Activated CD8-positive, alpha-beta memory T cell treated with anti-CD3 and anti-CD28 coated beads, Interleukin-2, amount 50 U/mL, for 24 hours (primary cell): Measurements from ENCODE around the gene ALG14.
"Not testable (repeated sequence)": the region's sequence is repeated elsewhere in the genome, so short reads cannot be mapped to it uniquely, and the experiment has no call there.

Source experiments
- DNase-seq: peaks from one replicate; pipeline ENCODE4 v3.0.0-alpha.2; 2020; ENCODE audit errors: extremely low read depth

The ALG14 gene

DNA sequence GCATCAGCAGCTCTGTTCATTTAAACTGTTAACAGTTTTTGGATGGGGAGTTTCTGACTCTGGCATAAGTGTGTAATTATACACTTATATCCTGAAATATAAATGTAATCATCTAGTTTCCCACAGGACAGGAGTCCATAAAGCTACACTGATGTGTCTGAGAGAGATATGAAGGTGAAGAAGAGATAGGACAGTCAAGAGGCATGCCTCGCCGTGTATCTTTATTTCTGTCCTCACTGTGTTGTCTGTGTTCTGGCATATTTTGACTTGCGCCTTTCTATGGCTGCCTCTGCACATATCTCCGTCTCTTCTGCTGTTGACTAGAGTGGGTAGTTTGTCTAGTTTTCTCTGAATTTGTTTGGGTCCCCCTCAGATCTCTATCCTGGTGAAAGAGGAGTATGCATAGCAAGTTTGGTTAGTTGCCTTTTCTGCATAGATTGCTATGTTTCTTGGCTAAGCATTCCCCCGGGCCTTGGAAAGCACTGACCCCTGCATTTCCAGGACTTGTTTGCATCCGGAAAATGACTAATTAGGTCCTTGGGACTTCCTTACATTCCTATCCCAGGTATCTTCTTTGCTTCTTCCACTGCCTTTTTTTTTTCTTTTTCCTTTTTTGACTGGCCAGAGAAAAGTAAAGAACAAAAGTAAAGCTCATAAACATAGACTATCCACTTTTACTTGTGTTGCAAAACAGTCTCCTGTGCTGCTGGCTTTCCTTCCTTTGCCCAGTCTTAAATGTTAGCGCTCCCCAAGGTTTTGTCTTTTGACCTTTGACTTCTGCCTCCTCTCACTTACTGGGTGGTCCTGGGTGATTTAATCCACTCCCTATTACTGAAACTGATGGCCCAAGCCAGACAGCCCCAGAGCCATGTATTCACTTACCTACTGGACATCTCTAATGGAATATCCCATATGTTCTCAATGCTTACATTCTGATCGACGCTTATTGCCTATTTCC is 118.2 kb downstream of the ALG14 start:
- DNase-seq, result no peak

DNA sequence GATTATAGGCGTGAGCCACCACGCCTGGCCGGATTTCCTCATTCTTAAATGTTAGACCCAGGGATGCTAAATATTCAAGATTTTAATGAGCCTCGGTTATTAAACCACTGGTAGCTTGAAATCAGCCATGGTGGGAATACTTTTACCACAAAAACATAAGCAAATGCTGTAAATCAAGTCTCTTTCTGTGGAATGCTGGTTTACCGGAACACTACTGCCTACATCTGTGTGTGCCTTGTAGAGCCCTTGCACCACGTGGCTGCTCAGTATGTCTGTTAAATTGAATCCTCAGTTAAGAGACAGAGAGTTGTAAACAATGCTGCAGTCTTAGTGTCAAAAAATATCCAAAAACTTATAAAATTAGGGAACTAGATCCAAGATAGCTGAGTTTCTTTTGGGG is 119.0 kb downstream of the ALG14 start:
- no peak for DNase-seq

DNA sequence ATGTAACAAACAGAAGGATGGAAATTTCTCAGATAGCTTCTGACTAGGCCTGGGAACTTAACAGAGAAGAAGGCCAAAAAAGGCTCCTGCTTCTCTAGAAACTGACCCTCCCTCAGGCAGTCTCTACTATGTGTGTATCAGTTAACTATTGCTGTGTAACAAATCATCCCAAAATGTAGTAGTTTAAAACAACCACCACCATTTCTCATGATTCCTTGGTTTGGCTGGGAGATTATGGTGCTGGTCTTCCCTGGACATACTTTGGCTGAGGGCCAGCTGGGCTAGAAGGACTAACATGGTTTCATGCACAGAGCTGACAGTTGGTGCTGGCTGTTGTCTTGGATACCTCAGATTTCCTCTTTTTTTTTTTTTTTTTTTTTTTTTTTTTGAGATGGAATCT is 119.6 kb downstream of the ALG14 start:
- DNase-seq, result no peak

GRCh38 chr1:94952539-94952938 is 120.2 kb downstream of the ALG14 start:
- DNase-seq, result no peak

DNA sequence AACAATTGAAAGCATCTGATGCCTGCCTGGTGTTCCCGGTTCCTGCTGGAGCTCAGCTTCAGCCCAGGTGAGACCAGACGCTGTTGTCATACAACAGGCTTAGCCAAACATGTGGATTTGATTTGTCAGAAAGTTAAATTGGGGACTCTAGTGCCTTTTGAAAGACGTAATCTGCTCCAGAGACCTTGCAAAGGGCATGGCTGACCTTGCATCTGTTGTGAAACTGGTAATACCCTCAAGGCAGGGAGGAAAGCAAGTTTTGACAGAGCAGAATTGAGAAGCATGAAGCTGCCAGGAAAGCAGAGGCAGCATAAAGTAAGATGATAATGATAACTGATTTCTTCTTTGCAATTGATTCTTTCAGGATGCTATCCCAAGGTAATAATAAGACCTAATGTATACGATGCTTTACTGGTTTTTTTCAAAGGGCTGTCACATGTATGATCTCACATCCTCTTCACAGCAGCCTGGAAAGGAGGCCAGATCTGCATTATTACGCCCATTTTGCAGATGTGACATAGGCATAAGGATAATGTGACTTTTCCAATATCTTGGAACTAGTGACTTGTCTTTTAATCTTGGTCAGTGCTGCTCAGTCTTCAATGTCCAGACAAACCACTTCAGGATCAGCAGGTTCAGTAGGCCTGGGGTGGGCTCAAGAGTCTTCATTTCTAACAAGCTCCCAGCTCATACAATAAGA is 121.1 kb downstream of the ALG14 start:
- no peak for DNase-seq

DNA sequence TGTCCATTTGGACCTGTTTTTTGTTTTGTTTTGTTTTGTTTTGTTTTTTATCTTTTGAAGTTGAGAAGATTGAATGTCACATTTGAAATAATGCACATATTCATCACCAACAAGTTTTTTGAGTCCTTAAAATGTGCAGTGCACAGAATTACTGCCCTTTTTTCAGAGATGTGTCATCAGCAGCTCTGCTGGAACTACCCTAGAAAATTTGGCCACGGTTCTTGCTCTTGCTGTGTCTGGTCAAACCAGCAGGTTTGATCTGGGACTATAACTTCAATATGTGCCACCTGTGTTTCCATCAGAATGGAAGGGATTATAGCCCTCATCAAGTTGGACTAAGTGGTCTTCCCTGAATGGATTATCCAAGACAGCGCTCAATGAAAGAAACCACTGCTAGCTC is 121.7 kb downstream of the ALG14 start:
- DNase-seq, result no peak

DNA sequence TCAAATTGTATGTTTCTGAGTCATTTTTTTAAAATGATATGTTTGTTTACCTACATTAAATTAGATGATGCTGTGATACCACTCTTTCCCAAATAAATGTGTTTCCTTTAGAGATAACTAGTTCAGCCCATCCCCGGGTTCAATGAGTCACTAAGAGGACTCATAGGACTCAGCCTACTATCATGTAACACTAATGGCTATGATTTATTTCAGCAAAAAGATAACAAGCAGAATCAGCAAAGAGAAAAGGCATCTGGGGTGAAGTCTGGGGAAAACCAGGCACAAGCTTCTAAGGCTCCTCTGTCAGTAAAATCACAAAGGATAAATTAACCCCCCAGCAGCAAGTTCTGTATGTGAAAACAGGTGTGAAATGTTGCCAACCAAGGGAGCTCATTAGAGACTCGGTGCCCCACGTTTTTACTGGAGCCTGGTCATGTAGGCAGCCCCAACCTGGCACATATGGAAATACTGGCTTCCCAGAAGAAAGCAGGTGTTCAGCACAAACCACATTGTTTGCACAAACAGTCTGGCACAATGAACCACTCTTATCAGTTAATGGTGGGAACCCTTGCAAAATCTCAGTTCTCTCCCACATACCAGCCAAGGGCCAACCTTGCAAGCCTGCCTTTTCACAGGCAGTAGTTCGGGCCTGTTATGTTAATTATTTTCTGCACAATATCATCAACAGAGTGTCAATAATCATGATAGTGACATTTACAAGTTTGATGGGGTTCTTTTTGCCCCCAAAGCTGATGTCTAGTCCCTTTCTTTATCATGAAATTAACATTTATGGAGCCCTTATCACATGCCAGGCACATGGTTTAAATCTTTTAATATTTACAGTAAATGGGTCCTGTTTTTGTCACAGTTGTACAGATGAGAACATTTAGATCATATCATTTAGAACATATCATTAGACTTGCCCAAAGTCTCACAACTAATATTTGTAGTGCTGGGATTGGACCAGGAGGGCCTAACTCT is 122.8 kb downstream of the ALG14 start:
- DNase-seq, result no peak

DNA sequence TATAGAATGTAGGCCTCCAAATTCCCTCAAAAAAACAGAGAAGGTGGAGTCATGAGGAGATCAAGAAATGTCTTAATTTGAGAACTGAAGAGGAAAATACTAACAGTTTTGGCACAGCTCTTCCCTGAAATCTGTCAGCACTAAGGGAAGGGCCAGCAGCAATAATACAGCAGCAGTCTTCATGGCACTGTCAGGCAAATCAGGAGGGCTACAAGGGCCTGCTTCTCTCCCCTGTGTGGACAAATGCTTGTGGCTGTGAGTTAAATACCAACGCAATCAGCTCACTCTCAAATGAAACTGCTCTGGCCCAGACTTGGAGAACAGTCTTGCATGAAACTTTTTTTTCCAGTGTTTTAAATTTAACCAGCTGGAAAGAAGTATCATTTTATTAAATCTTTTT is 125.3 kb downstream of the ALG14 start:
- DNase-seq, result no peak

- DNase-seq, result no peak
These were observed 125.9 kb downstream of the ALG14 start for GRCh38 chr1:94946886-94947285.

GRCh38 chr1:94942171-94943128 is 130.3 kb downstream of the ALG14 start:
- no peak for DNase-seq

GRCh38 chr1:94941480-94941879 is 131.3 kb downstream of the ALG14 start:
- not testable (repeated sequence) for DNase-seq

- no peak for DNase-seq
These were observed 132.0 kb downstream of the ALG14 start for GRCh38 chr1:94940738-94941137.

GRCh38 chr1:94937820-94938219 is 134.9 kb downstream of the ALG14 start:
- no peak for DNase-seq

GRCh38 chr1:94936861-94937620 is 135.7 kb downstream of the ALG14 start:
- DNase-seq, result no peak

GRCh38 chr1:94935476-94935875 is 137.3 kb downstream of the ALG14 start:
- DNase-seq, result no peak

DNA sequence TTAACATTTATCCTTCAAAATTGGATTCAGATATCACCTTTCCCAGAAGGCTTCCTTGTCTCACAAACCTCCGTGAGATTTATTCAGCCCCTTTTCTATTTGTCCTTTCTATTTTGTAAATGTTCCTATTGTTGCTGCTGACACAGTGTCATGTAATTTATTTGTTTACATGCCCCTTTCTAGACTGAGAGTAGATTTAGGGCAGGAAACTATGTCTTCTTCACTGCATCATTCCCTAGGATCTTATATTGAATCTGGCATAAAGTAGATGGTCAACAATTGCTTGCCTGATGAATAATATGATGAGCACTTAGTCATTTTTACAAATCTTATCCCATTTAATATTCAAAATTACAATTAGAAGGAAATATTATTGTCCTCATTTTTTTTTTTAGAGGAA is 137.7 kb downstream of the ALG14 start:
- no peak for DNase-seq

- DNase-seq, result no peak
These were observed 138.2 kb downstream of the ALG14 start for GRCh38 chr1:94934551-94934950.

DNA sequence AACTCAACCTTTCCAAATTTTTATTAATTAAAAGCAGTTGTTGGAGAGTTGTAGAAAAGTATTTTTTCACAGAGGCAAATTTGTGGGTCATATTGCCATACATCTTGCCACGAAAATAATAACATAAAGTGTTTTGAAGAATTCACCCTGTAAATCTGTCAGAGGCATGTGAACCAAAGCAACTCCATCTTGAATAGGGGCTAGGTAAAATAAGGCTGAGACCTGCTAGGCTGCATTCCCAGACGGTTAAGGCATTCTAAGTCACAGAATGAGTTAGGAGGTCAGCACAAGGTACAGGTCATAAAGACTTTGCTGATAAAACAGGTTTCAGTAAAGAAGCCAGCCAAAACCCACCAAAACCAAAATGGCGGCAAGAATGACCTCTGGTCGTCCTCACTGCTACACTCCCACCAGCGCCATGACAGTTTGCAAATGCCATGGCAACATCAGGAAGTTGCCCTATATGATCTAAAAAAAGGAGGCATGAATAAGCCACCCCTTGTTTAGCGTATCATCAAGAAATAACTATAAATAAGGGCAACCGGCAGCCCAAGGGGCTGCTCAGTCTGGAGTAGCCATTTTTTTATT is 141.4 kb downstream of the ALG14 start:
- DNase-seq, result no peak

DNA sequence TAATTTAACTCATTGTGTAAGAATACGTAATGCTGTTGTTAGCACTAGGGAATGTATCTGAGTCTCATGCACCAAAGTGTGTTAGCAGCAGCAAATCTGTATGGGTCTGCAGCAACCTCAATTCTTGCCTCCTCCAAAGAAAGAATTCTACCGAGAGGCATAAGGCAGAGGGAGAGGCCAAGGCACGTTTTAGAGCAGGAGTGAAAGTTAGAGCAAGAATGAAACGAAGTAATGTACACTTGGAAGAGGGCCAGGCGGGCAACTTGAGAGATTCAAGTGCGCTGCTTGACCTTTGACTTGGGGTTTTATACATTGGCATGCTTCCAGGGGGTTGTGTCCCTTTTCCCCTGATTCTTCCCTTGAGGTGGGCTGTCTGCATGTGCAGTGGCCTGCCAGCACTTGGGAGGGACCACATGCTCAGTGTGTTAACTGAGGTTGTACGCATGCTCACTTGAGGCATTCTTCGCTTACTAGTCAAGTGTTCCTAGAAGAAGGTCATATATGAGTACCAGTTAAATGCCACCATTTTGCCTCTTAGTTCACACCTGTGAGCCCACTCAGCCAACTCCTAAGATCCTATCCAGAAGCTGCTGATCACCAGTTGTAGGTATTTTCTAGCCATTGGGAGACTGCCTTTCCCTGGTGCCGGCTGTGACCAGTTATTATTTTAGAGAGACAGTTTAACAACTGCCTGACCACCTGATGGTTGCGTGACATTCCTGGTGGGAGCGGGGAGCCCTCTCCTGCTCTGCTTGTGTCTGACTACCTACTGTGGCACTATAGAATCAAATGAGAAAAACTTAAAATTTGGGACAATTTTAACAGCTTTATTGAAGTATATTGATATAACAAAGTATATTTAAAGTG is 143.2 kb downstream of the ALG14 start:
- no peak for DNase-seq
